IPS-18a (cell line): ENCODE measurements around the gene YARS1.

Experiments used
- H3K27ac ChIP-seq: one replicate; pipeline ENCODE4 v1.5.1; 2013; ENCODE audit warnings: low read length
- H3K27me3 ChIP-seq: one replicate; pipeline ENCODE4 v1.6.1; 2013; ENCODE audit warnings: mild to moderate bottlenecking, low read length; ENCODE audit not compliant: control insufficient read depth, insufficient read depth
- H3K36me3 ChIP-seq: one replicate; pipeline ENCODE4 v1.6.1; 2013; ENCODE audit warnings: low read depth, low read length; ENCODE audit not compliant: control insufficient read depth
- H3K4me1 ChIP-seq: one replicate; pipeline ENCODE4 v1.6.1; 2013; ENCODE audit warnings: low read depth, low read length; ENCODE audit not compliant: control insufficient read depth
- H3K4me3 ChIP-seq: one replicate; pipeline ENCODE4 v1.5.1; 2013; ENCODE audit warnings: low read length
- H3K9ac ChIP-seq: one replicate; pipeline ENCODE4 v1.6.1; 2013; ENCODE audit warnings: mild to moderate bottlenecking, low read length, moderate library complexity
- H3K9me3 ChIP-seq: one replicate; pipeline ENCODE4 v1.6.1; 2013; ENCODE audit warnings: low read depth, low read length; ENCODE audit not compliant: control insufficient read depth

YARS1 gene

DNA sequence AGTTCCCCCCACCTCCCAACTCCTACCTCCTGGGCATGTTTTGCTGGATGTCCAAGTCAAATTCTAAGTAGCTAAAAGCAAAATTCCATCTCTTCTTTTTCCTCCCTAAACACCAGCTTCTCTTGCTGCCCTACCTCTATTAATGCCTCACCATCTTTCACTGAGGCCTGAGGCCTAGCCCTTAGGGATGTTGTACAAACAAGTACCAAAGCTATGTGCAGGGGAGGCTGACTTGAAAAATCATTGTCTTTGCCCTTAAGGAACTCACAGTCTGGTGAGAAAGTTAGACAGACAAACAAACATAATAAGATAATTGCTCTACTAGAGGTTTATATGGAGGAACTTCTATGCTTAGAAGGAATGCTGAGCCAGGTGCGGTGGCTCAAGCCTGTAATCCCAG lies 89.3 kb downstream of the YARS1 start:
- Histone ChIP-seq H3K9ac (no peak overlapping the region), H3K27me3 (no peaks in the 10 kb centered on the region), H3K4me3 (no peak overlapping the region), H3K27ac (no peak overlapping the region), H3K4me1 (peaks cover 10% of the 10 kb centered on the region), H3K36me3 (no peaks in the 10 kb centered on the region), H3K9me3 (no peaks in the 10 kb centered on the region)

GRCh38 chr1:32725615-32725982 lies 91.6 kb downstream of the YARS1 start:
- Histone ChIP-seq H3K27ac (no peak overlapping the region), H3K9ac (no peak overlapping the region), H3K36me3 (no peaks in the 10 kb centered on the region), H3K4me1 (peaks cover 7% of the 10 kb centered on the region), H3K27me3 (no peaks in the 10 kb centered on the region), H3K4me3 (no peak overlapping the region), H3K9me3 (no peaks in the 10 kb centered on the region)
